ENCODE measurements around the gene SRGAP3.

DNA sequence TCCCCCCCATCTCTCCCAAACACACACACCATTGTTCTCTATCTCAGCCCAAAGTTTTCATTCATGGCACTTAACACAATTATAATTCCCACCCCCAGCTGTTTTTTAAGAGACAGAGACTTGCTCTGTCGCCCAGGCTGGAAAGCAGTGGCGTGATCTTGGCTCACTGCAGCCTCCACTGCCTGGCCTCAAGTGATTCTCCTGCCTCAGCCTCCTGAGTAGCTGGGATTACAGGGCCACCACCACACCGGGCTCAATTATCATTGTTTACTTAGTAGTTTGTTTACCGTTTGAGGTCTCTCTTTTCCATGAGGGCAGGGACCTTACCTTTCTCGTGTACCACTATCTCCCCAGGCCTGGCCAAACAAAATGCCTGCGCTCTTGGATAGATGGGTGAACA, 206.4 kb downstream of the SRGAP3 start:
- no peak for TF ChIP-seq POLR2A (IDR thresholded peaks at IDR 0.05)
- TF ChIP-seq, protein P1, sequence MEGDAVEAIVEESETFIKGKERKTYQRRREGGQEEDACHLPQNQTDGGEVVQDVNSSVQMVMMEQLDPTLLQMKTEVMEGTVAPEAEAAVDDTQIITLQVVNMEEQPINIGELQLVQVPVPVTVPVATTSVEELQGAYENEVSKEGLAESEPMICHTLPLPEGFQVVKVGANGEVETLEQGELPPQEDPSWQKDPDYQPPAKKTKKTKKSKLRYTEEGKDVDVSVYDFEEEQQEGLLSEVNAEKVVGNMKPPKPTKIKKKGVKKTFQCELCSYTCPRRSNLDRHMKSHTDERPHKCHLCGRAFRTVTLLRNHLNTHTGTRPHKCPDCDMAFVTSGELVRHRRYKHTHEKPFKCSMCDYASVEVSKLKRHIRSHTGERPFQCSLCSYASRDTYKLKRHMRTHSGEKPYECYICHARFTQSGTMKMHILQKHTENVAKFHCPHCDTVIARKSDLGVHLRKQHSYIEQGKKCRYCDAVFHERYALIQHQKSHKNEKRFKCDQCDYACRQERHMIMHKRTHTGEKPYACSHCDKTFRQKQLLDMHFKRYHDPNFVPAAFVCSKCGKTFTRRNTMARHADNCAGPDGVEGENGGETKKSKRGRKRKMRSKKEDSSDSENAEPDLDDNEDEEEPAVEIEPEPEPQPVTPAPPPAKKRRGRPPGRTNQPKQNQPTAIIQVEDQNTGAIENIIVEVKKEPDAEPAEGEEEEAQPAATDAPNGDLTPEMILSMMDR (IDR thresholded peaks at IDR 0.05) = no peak
